GM18907 (cell line): ENCODE results near the gene SNRNP48.

Source experiments
- ATAC-seq: cut with Tn5 transposase; IDR thresholded peaks from one replicate; pipeline ENCODE4 v1.9.1; 2021; ENCODE audit warnings: mild to moderate bottlenecking, moderate library complexity; ENCODE audit not compliant: unreplicated experiment

The SNRNP48 gene

GRCh38 chr6:7640607-7641577, 50.9 kb downstream of the SNRNP48 start:
- no peak for ATAC-seq

GRCh38 chr6:7642791-7643190, 52.8 kb downstream of the SNRNP48 start:
- ATAC-seq: no peak

- ATAC-seq: no peak
Measured at GRCh38 chr6:7644417-7644816, 54.4 kb downstream of the SNRNP48 start.

GRCh38 chr6:7646394-7646793, 56.4 kb downstream of the SNRNP48 start:
- ATAC-seq: no peak

GRCh38 chr6:7647504-7647903, 57.5 kb downstream of the SNRNP48 start:
- ATAC-seq: no peak

GRCh38 chr6:7649037-7649810, 59.2 kb downstream of the SNRNP48 start:
- ATAC-seq: no peak

- no peak for ATAC-seq
Measured at GRCh38 chr6:7650878-7651277, 60.9 kb downstream of the SNRNP48 start.

GRCh38 chr6:7652957-7653356, 63.0 kb downstream of the SNRNP48 start:
- ATAC-seq: no peak

- no peak for ATAC-seq
Measured at GRCh38 chr6:7656355-7656754, 66.4 kb downstream of the SNRNP48 start.

GRCh38 chr6:7658543-7658942, 68.5 kb downstream of the SNRNP48 start:
- ATAC-seq: no peak

GRCh38 chr6:7661364-7661763, 71.4 kb downstream of the SNRNP48 start:
- ATAC-seq: no peak
